ENCODE results near the gene LRP1. TPM values are rescaled to one million over a fixed set of nuclear protein-coding genes. Genes with fewer than 3 reads are reported as not detected.

The LRP1 gene
- total RNA-seq, 2 donors from 2014 or later = 663 to 755 TPM

DNA sequence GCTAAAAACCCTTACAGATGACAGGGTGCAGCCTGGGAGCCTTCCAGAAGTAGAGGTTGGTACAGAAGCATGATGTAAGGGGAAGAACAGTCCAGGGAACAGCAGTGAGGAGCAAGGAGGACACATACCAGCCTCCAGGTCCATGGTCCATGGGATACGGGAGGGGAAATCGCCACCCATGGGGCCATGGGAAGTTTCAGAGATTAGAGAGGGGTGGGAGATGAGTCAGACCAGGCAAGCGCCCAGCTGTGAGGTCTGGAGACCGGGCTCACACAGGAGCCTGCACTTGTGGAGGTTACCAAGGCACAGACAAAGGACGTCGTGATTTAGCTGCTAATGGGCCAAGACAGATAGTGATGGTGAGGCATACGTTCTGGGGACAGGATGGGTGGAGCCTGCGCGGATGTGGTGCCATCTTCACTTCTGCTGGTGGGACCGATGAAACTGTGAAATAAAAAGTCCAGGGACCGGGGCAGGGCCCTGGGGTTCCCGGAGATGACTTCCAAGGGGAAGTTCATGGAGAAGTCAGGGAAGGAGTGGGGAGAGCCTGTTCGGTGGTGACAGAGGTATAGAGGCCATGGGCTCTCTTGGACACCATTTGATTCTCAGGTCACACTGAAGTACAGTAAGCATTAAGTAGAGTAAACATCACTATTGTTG lies 36.8 kb downstream of the LRP1 start:
- peaks cover 83% of the 10 kb centered on the region for H3K36me3 ChIP-seq
- TF ChIP-seq CTCF (IDR thresholded peaks at IDR 0.05) = no peak
- DNase-seq (ENCODE audit: low spot score) = no peak

DNA sequence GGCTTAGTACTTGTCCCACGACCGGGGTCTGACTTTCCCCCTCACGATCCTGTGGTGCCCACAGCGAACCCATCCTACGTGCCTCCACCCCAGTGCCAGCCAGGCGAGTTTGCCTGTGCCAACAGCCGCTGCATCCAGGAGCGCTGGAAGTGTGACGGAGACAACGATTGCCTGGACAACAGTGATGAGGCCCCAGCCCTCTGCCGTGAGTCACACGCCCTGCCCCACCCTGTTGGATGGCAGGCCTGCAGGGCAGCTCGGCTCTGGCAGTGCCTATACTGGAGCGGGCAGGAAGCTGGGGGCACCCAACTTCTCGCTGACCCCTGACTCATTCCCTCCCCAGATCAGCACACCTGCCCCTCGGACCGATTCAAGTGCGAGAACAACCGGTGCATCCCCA lies 37.5 kb downstream of the LRP1 start:
- ATAC-seq (ENCODE audit: insufficient number of reproducible peaks, low FRiP score, low read depth) (no peak), DNase-seq (ENCODE audit: low spot score) (no peak)
- no peak overlapping the region for H3K4me3 ChIP-seq
- no peaks in the 10 kb centered on the region for H3K27me3 ChIP-seq (replicated peaks; ENCODE audit: insufficient read depth)
- H3K9me3 ChIP-seq = no peaks in the 10 kb centered on the region
- peaks cover 0 to 3% of the 10 kb centered on the region in 2 donors for H3K4me1 ChIP-seq (ENCODE audit: control insufficient read depth in 1 of 2, low read depth in 2 of 2)
- H3K36me3 ChIP-seq = peaks cover 82% of the 10 kb centered on the region
- no peak overlapping the region for H3K27ac ChIP-seq
- no peak for TF ChIP-seq CTCF (IDR thresholded peaks at IDR 0.05)

More for the DNA sequence above, 36.8 kb downstream of the LRP1 start:
- Histone ChIP-seq H3K4me3 (no peak overlapping the region), H3K4me1 (ENCODE audit: control insufficient read depth in 1 of 2, low read depth in 2 of 2) (no peaks in the 10 kb centered on the region), H3K9me3 (no peaks in the 10 kb centered on the region), H3K27ac (no peak overlapping the region), H3K27me3 (replicated peaks; ENCODE audit: insufficient read depth) (no peaks in the 10 kb centered on the region)
- ATAC-seq (ENCODE audit: insufficient number of reproducible peaks, low FRiP score, low read depth) = no peak

GRCh38 chr12:57166971-57167371 lies 38.7 kb downstream of the LRP1 start:
- Histone ChIP-seq H3K4me1 (ENCODE audit: control insufficient read depth in 1 of 2, low read depth in 2 of 2) (peaks cover 0 to 15% of the 10 kb centered on the region in 2 donors), H3K27me3 (replicated peaks; ENCODE audit: insufficient read depth) (no peaks in the 10 kb centered on the region), H3K36me3 (peaks cover 75% of the 10 kb centered on the region), H3K27ac (no peak overlapping the region), H3K9me3 (no peaks in the 10 kb centered on the region), H3K4me3 (no peak overlapping the region)
- DNase-seq (ENCODE audit: low spot score) = no peak
- no peak for ATAC-seq (ENCODE audit: insufficient number of reproducible peaks, low FRiP score, low read depth)
- TF ChIP-seq CTCF (IDR thresholded peaks at IDR 0.05) = no peak

DNA sequence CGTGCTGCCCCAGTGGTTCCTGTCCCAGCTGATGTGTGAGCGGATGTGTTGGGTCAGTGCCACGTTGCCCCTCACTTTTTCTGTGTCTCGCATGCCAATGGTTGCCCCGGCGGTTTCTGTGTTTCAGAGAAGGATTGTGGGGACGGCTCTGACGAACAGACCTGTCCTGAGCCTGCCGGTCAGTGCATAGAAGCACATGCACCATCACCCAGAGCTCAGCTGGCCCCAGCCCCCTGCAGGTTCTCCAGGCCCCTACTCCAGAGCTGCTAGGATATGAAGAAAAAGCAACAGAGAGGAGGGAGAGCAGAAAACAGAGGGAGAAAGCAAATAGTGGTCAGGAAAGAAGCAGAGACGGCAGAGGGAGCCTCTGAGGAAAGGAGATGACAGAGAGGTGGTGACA lies 39.8 kb downstream of the LRP1 start:
- no peaks in the 10 kb centered on the region for H3K27me3 ChIP-seq (replicated peaks; ENCODE audit: insufficient read depth)
- no peak for DNase-seq (ENCODE audit: low spot score)
- no peak for ATAC-seq (ENCODE audit: insufficient number of reproducible peaks, low FRiP score, low read depth)
- H3K27ac ChIP-seq = no peak overlapping the region
- peaks cover 0 to 16% of the 10 kb centered on the region in 2 donors for H3K4me1 ChIP-seq (ENCODE audit: control insufficient read depth in 1 of 2, low read depth in 2 of 2)
- H3K4me3 ChIP-seq = no peak overlapping the region
- TF ChIP-seq CTCF (IDR thresholded peaks at IDR 0.05) = no peak
- H3K36me3 ChIP-seq = peaks cover 70% of the 10 kb centered on the region
- H3K9me3 ChIP-seq = no peaks in the 10 kb centered on the region

DNA sequence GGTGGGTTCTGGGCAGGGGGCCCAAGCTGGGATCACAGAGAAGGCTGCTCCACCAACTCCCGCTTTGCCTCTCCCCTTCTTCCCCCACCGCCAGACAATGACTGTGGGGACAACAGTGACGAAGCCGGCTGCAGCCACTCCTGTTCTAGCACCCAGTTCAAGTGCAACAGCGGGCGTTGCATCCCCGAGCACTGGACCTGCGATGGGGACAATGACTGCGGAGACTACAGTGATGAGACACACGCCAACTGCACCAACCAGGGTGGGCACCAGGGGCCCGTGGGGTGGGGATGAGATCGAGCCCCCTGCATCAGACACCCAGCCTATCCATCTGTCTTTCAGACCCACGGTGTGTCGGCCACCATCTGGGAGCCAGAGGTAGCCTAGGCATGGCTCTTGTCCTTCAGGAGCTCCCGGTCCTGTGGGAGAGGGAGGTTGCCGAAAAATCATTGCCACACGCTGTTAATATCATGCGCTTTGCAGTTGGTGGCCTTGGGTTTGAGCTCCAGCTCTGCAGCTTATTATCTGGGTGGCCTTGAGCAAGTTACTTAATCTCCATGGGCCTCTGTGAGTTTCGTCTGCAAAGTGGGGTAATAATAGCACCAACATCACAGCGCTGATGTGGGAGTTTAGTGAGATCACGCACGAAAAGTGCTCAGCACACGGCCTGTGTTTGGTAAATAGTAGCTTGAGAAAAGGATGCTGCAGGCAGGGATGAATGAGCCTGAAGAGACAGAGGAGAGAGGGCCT lies 40.9 kb downstream of the LRP1 start:
- DNase-seq (ENCODE audit: low spot score) (no peak), ATAC-seq (ENCODE audit: insufficient number of reproducible peaks, low FRiP score, low read depth) (no peak)
- H3K9me3 ChIP-seq = no peaks in the 10 kb centered on the region
- peaks cover 79% of the 10 kb centered on the region for H3K36me3 ChIP-seq
- no peak for TF ChIP-seq CTCF (IDR thresholded peaks at IDR 0.05)
- no peak overlapping the region for H3K4me3 ChIP-seq
- no peak overlapping the region for H3K27ac ChIP-seq
- H3K4me1 ChIP-seq (ENCODE audit: control insufficient read depth in 1 of 2, low read depth in 2 of 2) = peaks cover 0 to 16% of the 10 kb centered on the region in 2 donors
- H3K27me3 ChIP-seq (replicated peaks; ENCODE audit: insufficient read depth) = no peaks in the 10 kb centered on the region
